B cell (primary cell): ENCODE results near the gene C12orf60. TPM values are rescaled to one million over a fixed set of nuclear protein-coding genes. Genes with fewer than 3 reads are reported as not detected.

Experiments
- ATAC-seq: fragments of 200-7000 bp; cut with Tn5 transposase; one replicate; pipeline ENCODE4 v1.10.0; 2021; ENCODE audit warnings: low read depth, mild to moderate bottlenecking, moderate number of reproducible peaks, moderate library complexity
- CTCF ChIA-PET: fragments of 350-600 bp; sonication (Branson Sonifier 250); formaldehyde crosslinking; loops from one replicate; lab custom pipeline; 2021; ENCODE audit warnings: antibody characterized with exemption, inconsistent platforms; lab: Charles Lee
- POLR2A ChIA-PET: fragments of 350-600 bp; sonication (Branson Sonifier 250); formaldehyde crosslinking; loops from one replicate; lab custom pipeline; 2021; ENCODE audit warnings: antibody characterized with exemption; lab: Charles Lee
- DNase-seq: peaks from one replicate; pipeline ENCODE4 v3.0.0; 2013
- H2AFZ ChIP-seq: 2 replicates; pipeline ENCODE4 v1.6.1; 2012; ENCODE audit warnings: mild to moderate bottlenecking, low read depth, low read length; ENCODE audit not compliant: insufficient read depth, poor library complexity, severe bottlenecking
- H3K27ac ChIP-seq, 2 donors: 1 replicate in 1 of 2; 2 replicates in 1 of 2; pipeline ENCODE4 v1.5.1; 2012 to 2013; ENCODE audit warnings: low read length in 2 of 2, mild to moderate bottlenecking in 2 of 2, moderate library complexity in 1 of 2
- H3K27me3 ChIP-seq, 4 experiments: fragments of 200-600 bp in 1 of 4; sonication (generic) in 1 of 4; replicated peaks in 1 of 4; 1 replicate in 2 of 4; 2 replicates in 2 of 4; pipeline versions ENCODE4 v1.6.1 to v1.7.0; 2013 to 2016; ENCODE audit warnings: low read length in 3 of 4, mild to moderate bottlenecking in 2 of 4, mixed read lengths in 1 of 4, moderate library complexity in 1 of 4; ENCODE audit not compliant: insufficient read depth in 4 of 4, control insufficient read depth in 3 of 4; ENCODE audit errors: control extremely low read depth in 1 of 4
- H3K36me3 ChIP-seq, 2 experiments: replicated peaks in 1 of 2; 1 replicate in 1 of 2; 2 replicates in 1 of 2; pipeline versions ENCODE4 v1.6.1 to v1.7.1; 2013; ENCODE audit warnings: low read length in 1 of 2; ENCODE audit not compliant: insufficient read depth in 2 of 2, control insufficient read depth in 1 of 2; ENCODE audit errors: control extremely low read depth in 1 of 2, extremely low read depth in 1 of 2
- H3K4me1 ChIP-seq, 2 donors: fragments of 200-600 bp in 1 of 2; sonication (generic) in 1 of 2; 1 replicate in 1 of 2; 2 replicates in 1 of 2; pipeline versions ENCODE4 v1.5.1 to v1.6.1; 2013 to 2017; ENCODE audit warnings: low read length in 2 of 2; ENCODE audit not compliant: control insufficient read depth in 2 of 2, insufficient read depth in 2 of 2
- H3K4me2 ChIP-seq: replicated peaks from 2 replicates; pipeline ENCODE3; 2012; ENCODE audit warnings: mild to moderate bottlenecking, low read depth, low read length; ENCODE audit not compliant: poor library complexity, severe bottlenecking
- H3K4me3 ChIP-seq, 5 experiments: fragments of 200-600 bp in 1 of 5; sonication (generic) in 1 of 5; 1 replicate in 3 of 5; 2 replicates in 2 of 5; pipeline versions ENCODE4 v1.5.1 to v1.7.0; 2011 to 2016; ENCODE audit warnings: low read length in 4 of 5, mild to moderate bottlenecking in 4 of 5, low read depth in 2 of 5, control low read depth in 1 of 5, moderate library complexity in 1 of 5; ENCODE audit not compliant: insufficient read depth in 1 of 5; ENCODE audit errors: control extremely low read depth in 1 of 5, extremely low read depth in 1 of 5
- H3K79me2 ChIP-seq: fragments of 200-600 bp; sonication (generic); one replicate; pipeline ENCODE4 v1.6.0; 2016; ENCODE audit warnings: low read length; ENCODE audit not compliant: control insufficient read depth, insufficient read depth
- H3K9ac ChIP-seq: fragments of 200-600 bp; sonication (generic); 2 replicates; pipeline ENCODE4 v1.6.1; 2017; ENCODE audit warnings: mild to moderate bottlenecking, low read length, moderate library complexity
- H3K9me3 ChIP-seq, 3 donors: one replicate each; pipeline versions ENCODE4 v1.6.1 to v1.7.1; 2013; ENCODE audit warnings: low read length in 2 of 3; ENCODE audit not compliant: control insufficient read depth in 2 of 3, insufficient read depth in 1 of 3; ENCODE audit errors: control extremely low read depth in 1 of 3
- H4K20me1 ChIP-seq: 2 replicates; pipeline ENCODE4 v1.6.0; 2012; ENCODE audit warnings: mild to moderate bottlenecking, low read length; ENCODE audit not compliant: insufficient read depth, control insufficient read depth, poor library complexity, severe bottlenecking
- H3K27ac Mint-ChIP-seq: one replicate; pipeline ENCODE4 v1.8.0; 2021; ENCODE audit warnings: mixed read lengths
- H3K27me3 Mint-ChIP-seq: one replicate; pipeline ENCODE4 v1.8.0; 2021; ENCODE audit warnings: mixed read lengths
- H3K4me1 Mint-ChIP-seq: one replicate; pipeline ENCODE4 v1.8.0; 2021; ENCODE audit warnings: mixed read lengths
- H3K4me3 Mint-ChIP-seq: one replicate; pipeline ENCODE4 v1.8.0; 2021; ENCODE audit warnings: mixed read lengths
- H3K9me3 Mint-ChIP-seq: one replicate; pipeline ENCODE4 v1.8.0; 2022; ENCODE audit warnings: mixed read lengths; ENCODE audit not compliant: insufficient read depth
- EZH2 ChIP-seq: IDR thresholded peaks from 2 replicates; pipeline ENCODE4 v1.6.1; 2012; ENCODE audit warnings: borderline replicate concordance, low read depth, mild to moderate bottlenecking, moderate library complexity, low read length; ENCODE audit not compliant: insufficient read depth, poor library complexity, severe bottlenecking
- WGBS: methylation state at CpG from one replicate; pipeline ENCODE4 v1.1.5; 2013; ENCODE audit warnings: missing lambda C conversion rate; ENCODE audit not compliant: insufficient coverage; 5-methylcytosine and 5-hydroxymethylcytosine counted together
- intact Hi-C: fragments of 100-400 bp; cut with micrococcal nuclease; formaldehyde crosslinking; loops from one replicate; pipeline ENCODE4 v1.10.0; 2022
- polyA plus RNA-seq: library from polyadenylated mRNA; depleted of rRNA; stranded (reverse); fragments of >200 nt; gene quantifications from 2 replicates; pipeline ENCODE4 v1.2.3, GENCODE V29; 2012
- total RNA-seq, 2 donors: library from RNA; stranded (reverse); fragments of 120-200 nt in 1 of 2; gene quantifications; 1 replicate in 1 of 2; 2 replicates in 1 of 2; pipeline versions ENCODE4 v1.2.3 to v1.2.4, GENCODE V29; 2013 to 2022
- TF ChIP-seq, protein P1 (sequence below): fragments of 200-600 bp; IDR thresholded peaks from one replicate; pipeline ENCODE4 v1.8.0; 2022; ENCODE audit warnings: antibody characterized with exemption, mild to moderate bottlenecking

The C12orf60 gene
- total and polyA plus RNA-seq, 2 donors (not counting 1 experiment from before 2014, with no cell fraction given): 0.25 to 1.2 TPM

DNA sequence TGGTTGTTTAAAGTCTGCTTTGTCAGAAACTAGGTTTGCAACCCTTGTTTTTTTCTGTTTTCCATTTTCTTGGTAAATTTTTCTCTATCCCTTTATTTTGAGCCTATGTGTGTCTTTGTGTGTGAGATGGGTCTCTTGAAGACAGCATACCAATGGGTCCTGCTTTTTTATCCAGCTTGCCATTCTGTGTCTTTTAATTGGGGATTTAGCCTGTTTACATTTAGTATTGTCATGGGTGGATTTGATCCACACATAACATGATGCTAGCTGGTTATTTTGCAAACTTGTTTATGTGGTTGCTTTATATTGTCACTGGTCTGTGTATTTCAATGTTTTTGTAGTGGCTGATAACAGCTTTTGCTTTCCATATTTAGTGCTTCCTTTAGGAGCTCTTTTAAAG lies 57.0 kb downstream of the C12orf60 start:
- H3K4me3 Mint-ChIP-seq: no peak overlapping the region
- Histone ChIP-seq H3K36me3 (no peaks in the 10 kb centered on the region), H4K20me1 (no peaks in the 10 kb centered on the region), H3K4me2 (no peak overlapping the region), H2AFZ (no peak overlapping the region), H3K9ac (no peak overlapping the region), H3K27ac (no peak overlapping the region), H3K4me1 (peaks cover 8 to 15% of the 10 kb centered on the region in 2 donors), H3K27me3 (no peaks in the 10 kb centered on the region), H3K79me2 (no peaks in the 10 kb centered on the region), H3K4me3 (no peak overlapping the region), H3K9me3 (peaks cover 2 to 15% (median 6%) of the 10 kb centered on the region in 3 donors)
- H3K27me3 Mint-ChIP-seq: no peaks in the 10 kb centered on the region
- POLR2A ChIA-PET: no interaction called here
- no peak overlapping the region for H3K27ac Mint-ChIP-seq
- intact Hi-C loops: loop anchor here (1.0 kb wide), 1 partner anchor 18 kb away; no protein-coding TSS in a partner anchor
- CTCF ChIA-PET: no interaction called here
- no peak for DNase-seq
- peaks cover 24% of the 10 kb centered on the region for H3K4me1 Mint-ChIP-seq
- peaks cover 7% of the 10 kb centered on the region for H3K9me3 Mint-ChIP-seq
- no peak for ATAC-seq
- TF ChIP-seq, protein P1, sequence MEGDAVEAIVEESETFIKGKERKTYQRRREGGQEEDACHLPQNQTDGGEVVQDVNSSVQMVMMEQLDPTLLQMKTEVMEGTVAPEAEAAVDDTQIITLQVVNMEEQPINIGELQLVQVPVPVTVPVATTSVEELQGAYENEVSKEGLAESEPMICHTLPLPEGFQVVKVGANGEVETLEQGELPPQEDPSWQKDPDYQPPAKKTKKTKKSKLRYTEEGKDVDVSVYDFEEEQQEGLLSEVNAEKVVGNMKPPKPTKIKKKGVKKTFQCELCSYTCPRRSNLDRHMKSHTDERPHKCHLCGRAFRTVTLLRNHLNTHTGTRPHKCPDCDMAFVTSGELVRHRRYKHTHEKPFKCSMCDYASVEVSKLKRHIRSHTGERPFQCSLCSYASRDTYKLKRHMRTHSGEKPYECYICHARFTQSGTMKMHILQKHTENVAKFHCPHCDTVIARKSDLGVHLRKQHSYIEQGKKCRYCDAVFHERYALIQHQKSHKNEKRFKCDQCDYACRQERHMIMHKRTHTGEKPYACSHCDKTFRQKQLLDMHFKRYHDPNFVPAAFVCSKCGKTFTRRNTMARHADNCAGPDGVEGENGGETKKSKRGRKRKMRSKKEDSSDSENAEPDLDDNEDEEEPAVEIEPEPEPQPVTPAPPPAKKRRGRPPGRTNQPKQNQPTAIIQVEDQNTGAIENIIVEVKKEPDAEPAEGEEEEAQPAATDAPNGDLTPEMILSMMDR: no peak
- no peak for TF ChIP-seq EZH2

DNA sequence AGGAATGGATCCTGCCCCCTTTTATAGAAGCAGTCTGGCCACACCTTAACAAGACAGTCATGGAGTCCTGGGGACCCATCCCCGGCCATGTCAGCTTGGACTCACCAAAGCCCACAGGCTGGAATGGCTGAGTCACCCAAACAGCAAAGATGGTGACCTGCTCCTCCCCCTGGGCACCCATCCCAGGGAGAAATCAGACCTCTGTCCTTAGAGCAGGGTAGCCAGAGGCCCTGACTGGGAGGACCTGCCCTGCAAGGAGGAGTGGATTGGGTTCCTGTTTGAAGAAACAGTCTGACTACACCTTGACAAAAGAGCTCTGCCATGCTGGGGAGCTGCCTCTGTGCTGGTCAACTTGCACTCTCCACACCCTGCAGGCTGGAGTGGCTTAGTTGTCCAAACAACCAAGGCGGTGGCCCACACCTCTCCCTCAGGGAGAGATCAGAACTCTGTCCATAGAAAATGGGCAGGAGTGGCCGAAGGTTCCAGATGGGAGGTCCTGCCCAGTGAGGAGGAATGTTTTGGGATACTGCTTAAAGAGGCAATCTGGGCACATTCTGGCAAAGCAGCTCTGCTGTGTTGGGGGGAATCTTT lies 65.5 kb downstream of the C12orf60 start:
- 100% methylated on average over 2 of the region's 3 CpGs for WGBS
- Histone ChIP-seq H3K4me1 (peaks cover 0 to 4% of the 10 kb centered on the region in 2 donors), H3K4me2 (no peak overlapping the region), H4K20me1 (no peaks in the 10 kb centered on the region), H3K79me2 (no peaks in the 10 kb centered on the region), H3K9me3 (peaks cover 0 to 17% (median 2%) of the 10 kb centered on the region in 3 donors), H2AFZ (no peak overlapping the region), H3K36me3 (no peaks in the 10 kb centered on the region), H3K4me3 (no peak overlapping the region), H3K27ac (no peak overlapping the region), H3K27me3 (peaks cover 0 to 14% (median 2%) of the 10 kb centered on the region in 4 experiments), H3K9ac (no peak overlapping the region)
- no peak for ATAC-seq
- Mint-ChIP-seq H3K27me3 (peaks cover 16% of the 10 kb centered on the region), H3K4me1 (peaks cover 2% of the 10 kb centered on the region), H3K4me3 (no peak overlapping the region), H3K9me3 (no peaks in the 10 kb centered on the region), H3K27ac (no peak overlapping the region)
- ChIA-PET CTCF (no interaction called here), POLR2A (no interaction called here)
- TF ChIP-seq, protein P1: no peak
- TF ChIP-seq EZH2: no peak
- no peak for DNase-seq
- intact Hi-C loops: no loop called here
